Esophagus muscularis mucosa (tissue), 3 donors: Measurements from ENCODE around the gene ZNF652.

Experiments used
- POLR2A ChIP-seq: fragments of 450-650 bp; IDR thresholded peaks from one replicate; pipeline ENCODE4 v1.6.1; 2017; ENCODE audit warnings: antibody characterized with exemption, moderate library complexity, mild to moderate bottlenecking, low read depth
- POLR2AphosphoS5 ChIP-seq, 2 donors: sonication (generic); formaldehyde crosslinking; IDR thresholded peaks; one replicate each; pipeline ENCODE4 v1.6.1; 2017; ENCODE audit warnings: antibody characterized with exemption in 2 of 2
- TF ChIP-seq, protein P1 (sequence below), 3 experiments: fragments of 200-600 bp in 2 of 3; fragments of 450-650 bp in 1 of 3; sonication (generic) in 2 of 3; IDR thresholded peaks; one replicate each; pipeline ENCODE4 v1.5.1; 2017 to 2019; ENCODE audit warnings: antibody characterized with exemption in 3 of 3, mild to moderate bottlenecking in 2 of 3, moderate library complexity in 1 of 3

- TF ChIP-seq, protein P1, sequence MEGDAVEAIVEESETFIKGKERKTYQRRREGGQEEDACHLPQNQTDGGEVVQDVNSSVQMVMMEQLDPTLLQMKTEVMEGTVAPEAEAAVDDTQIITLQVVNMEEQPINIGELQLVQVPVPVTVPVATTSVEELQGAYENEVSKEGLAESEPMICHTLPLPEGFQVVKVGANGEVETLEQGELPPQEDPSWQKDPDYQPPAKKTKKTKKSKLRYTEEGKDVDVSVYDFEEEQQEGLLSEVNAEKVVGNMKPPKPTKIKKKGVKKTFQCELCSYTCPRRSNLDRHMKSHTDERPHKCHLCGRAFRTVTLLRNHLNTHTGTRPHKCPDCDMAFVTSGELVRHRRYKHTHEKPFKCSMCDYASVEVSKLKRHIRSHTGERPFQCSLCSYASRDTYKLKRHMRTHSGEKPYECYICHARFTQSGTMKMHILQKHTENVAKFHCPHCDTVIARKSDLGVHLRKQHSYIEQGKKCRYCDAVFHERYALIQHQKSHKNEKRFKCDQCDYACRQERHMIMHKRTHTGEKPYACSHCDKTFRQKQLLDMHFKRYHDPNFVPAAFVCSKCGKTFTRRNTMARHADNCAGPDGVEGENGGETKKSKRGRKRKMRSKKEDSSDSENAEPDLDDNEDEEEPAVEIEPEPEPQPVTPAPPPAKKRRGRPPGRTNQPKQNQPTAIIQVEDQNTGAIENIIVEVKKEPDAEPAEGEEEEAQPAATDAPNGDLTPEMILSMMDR (IDR thresholded peaks at IDR 0.05): no peak
- no peak for TF ChIP-seq POLR2A
- no peak for TF ChIP-seq POLR2AphosphoS5 (IDR thresholded peaks at IDR 0.05)
These were observed 2.1 kb upstream of the ZNF652 start for GRCh38 chr17:49364119-49364518.
